IPS DF 19.7 (cell line): ENCODE results near the gene CHD9NB.
"Not testable (repeated sequence)": the region's sequence is repeated elsewhere in the genome, so short reads cannot be mapped to it uniquely, and the experiment has no call there.

ENCODE experiments used
- DNase-seq: peaks from one replicate; pipeline ENCODE4 v3.0.0-alpha.2; 2013; ENCODE audit warnings: low read depth, low spot score

The CHD9NB gene

GRCh38 chr16:53057658-53058057 is 5.0 kb upstream of the CHD9NB start:
- no peak for DNase-seq

- DNase-seq, result no peak
Measured at GRCh38 chr16:53056392-53056881, 3.7 kb upstream of the CHD9NB start.

- peak; percentile 64 for DNase-seq
Measured at GRCh38 chr16:53055541-53056391, 3.1 kb upstream of the CHD9NB start.

GRCh38 chr16:53054670-53055485 is 2.2 kb upstream of the CHD9NB start, which contains the start of gene CHD9:
TSS of gene CHD9 (plus strand) at chr16:53054991. CDS start at chr16:53156090, 101,099 bp downstream.
- DNase-seq, result peak; percentile 63

- DNase-seq, result no peak
Measured at GRCh38 chr16:53053967-53054669, 1.4 kb upstream of the CHD9NB start.

GRCh38 chr16:53051255-53051654 is 1.4 kb downstream of the CHD9NB start:
- not testable (repeated sequence) for DNase-seq

- DNase-seq, result no peak
Measured at GRCh38 chr16:53048139-53048915, 4.4 kb downstream of the CHD9NB start.

GRCh38 chr16:53047515-53047914 is 5.2 kb downstream of the CHD9NB start:
- not testable (repeated sequence) for DNase-seq

GRCh38 chr16:53045341-53046220 is 7.1 kb downstream of the CHD9NB start:
- DNase-seq, result no peak

- peak; percentile 89 for DNase-seq
Measured at GRCh38 chr16:53043986-53044601, 8.6 kb downstream of the CHD9NB start.

- no peak for DNase-seq
Measured at GRCh38 chr16:53043428-53043831, 9.3 kb downstream of the CHD9NB start.

GRCh38 chr16:53042235-53042701 is 10.4 kb downstream of the CHD9NB start:
- DNase-seq, result no peak

GRCh38 chr16:53041320-53042051 is 11.2 kb downstream of the CHD9NB start:
- peak; percentile 61 for DNase-seq

- DNase-seq, result no peak
Measured at GRCh38 chr16:53040788-53041187, 11.9 kb downstream of the CHD9NB start.

GRCh38 chr16:53036711-53037110 is 16.0 kb downstream of the CHD9NB start:
- DNase-seq, result not testable (repeated sequence)

- DNase-seq, result no peak
Measured at GRCh38 chr16:53036066-53036465, 16.6 kb downstream of the CHD9NB start.

- no peak for DNase-seq
Measured at GRCh38 chr16:53035176-53035942, 17.3 kb downstream of the CHD9NB start.

GRCh38 chr16:53034306-53034705 is 18.4 kb downstream of the CHD9NB start:
- DNase-seq, result no peak
